Epithelial cell of proximal tubule (primary cell): ENCODE results near the gene TBXA2R. TPM values are rescaled to one million over a fixed set of nuclear protein-coding genes. Genes with fewer than 3 reads are reported as not detected.

ENCODE experiments used
- DNase-seq: peaks from one replicate; pipeline ENCODE4 v3.0.0-alpha.2; 2011; ENCODE audit warnings: low read depth
- H3K4me3 ChIP-seq: 2 replicates; pipeline ENCODE4 v1.5.1; 2011; ENCODE audit warnings: low read depth, mild to moderate bottlenecking, low read length
- total RNA-seq: library from RNA; depleted of rRNA; stranded (reverse); fragments of >200 nt; gene quantifications from 2 replicates; pipeline ENCODE4 v1.2.3, GENCODE V29; 2015
- TF ChIP-seq, protein P1 (sequence below): conservative IDR thresholded peaks from 2 replicates; pipeline ENCODE4 v1.5.1; 2012; ENCODE audit warnings: low read depth, mild to moderate bottlenecking, low read length

The TBXA2R gene
- total RNA-seq, 1 donor from 2014 or later: 0.17 TPM

- DNase-seq: no peak
- H3K4me3 ChIP-seq: no peak overlapping the region
- TF ChIP-seq, protein P1, sequence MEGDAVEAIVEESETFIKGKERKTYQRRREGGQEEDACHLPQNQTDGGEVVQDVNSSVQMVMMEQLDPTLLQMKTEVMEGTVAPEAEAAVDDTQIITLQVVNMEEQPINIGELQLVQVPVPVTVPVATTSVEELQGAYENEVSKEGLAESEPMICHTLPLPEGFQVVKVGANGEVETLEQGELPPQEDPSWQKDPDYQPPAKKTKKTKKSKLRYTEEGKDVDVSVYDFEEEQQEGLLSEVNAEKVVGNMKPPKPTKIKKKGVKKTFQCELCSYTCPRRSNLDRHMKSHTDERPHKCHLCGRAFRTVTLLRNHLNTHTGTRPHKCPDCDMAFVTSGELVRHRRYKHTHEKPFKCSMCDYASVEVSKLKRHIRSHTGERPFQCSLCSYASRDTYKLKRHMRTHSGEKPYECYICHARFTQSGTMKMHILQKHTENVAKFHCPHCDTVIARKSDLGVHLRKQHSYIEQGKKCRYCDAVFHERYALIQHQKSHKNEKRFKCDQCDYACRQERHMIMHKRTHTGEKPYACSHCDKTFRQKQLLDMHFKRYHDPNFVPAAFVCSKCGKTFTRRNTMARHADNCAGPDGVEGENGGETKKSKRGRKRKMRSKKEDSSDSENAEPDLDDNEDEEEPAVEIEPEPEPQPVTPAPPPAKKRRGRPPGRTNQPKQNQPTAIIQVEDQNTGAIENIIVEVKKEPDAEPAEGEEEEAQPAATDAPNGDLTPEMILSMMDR: no peak
Measured at GRCh38 chr19:3644351-3645066, 37.8 kb upstream of the TBXA2R start.

DNA sequence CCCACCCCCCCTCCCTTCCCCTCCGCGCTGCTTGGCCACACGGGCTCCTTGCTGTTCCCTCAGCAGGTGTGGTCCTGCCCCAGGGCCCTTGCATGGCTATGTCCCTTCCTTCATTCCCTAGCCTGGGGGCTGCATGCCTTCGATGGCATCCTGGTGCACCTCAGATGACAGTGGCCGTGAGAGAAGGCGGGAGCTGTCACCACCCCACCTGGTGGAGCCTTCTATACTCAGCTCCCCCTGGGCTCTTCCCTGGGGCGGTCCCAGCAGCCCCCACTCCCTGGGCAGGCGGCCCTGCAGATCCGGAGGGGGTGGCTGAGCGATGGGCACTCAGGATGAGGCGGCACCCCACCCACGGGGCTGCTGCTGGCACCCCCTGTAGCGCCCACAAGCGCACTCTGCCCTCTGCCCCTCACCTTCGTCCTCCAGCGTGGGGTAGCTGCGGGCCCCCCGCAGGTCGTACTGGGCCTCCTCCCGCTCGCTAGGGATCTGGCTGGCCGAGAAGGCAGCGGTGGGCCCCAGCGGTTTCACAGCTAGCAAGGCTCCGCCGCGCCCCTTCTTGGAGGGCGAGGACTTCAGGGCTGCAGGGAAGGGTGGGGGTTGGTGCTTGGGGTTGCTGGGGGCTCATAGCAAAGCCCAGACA lies 37.1 kb upstream of the TBXA2R start:
- TF ChIP-seq, protein P1: no peak

GRCh38 chr19:3642987-3643673 lies 36.5 kb upstream of the TBXA2R start:
- no peak for DNase-seq
- H3K4me3 ChIP-seq: no peak overlapping the region
- TF ChIP-seq, protein P1: no peak

More for the DNA sequence above, 37.1 kb upstream of the TBXA2R start:
- no peak overlapping the region for H3K4me3 ChIP-seq
- no peak for DNase-seq

GRCh38 chr19:3642296-3642695 lies 35.6 kb upstream of the TBXA2R start:
- H3K4me3 ChIP-seq: no peak overlapping the region
- TF ChIP-seq, protein P1: no peak
- no peak for DNase-seq

GRCh38 chr19:3641515-3642269 lies 35.0 kb upstream of the TBXA2R start:
- TF ChIP-seq, protein P1: no peak
- no peak overlapping the region for H3K4me3 ChIP-seq
- DNase-seq: no peak

GRCh38 chr19:3639479-3639878 lies 32.8 kb upstream of the TBXA2R start:
- H3K4me3 ChIP-seq: no peak overlapping the region
- no peak for DNase-seq
- TF ChIP-seq, protein P1: no peak
